Liver (tissue), 9 donors: ENCODE data around the gene SLC6A8. TPM values are rescaled to one million over a fixed set of nuclear protein-coding genes. Genes with fewer than 3 reads are reported as not detected.

ENCODE experiments used
- DNase-seq: peaks from one replicate; pipeline ENCODE4 v3.0.0-alpha.2; 2017; ENCODE audit warnings: low spot score
- H3K27ac ChIP-seq, 2 donors: one replicate each; pipeline ENCODE4 v1.7.0; 2013; ENCODE audit warnings: inconsistent platforms in 2 of 2, low read length in 2 of 2, control low read depth in 1 of 2, low read depth in 1 of 2, mild to moderate bottlenecking in 1 of 2
- H3K27me3 ChIP-seq, 4 donors: one replicate each; pipeline versions ENCODE4 v1.6.1 to v1.7.0; 2013; ENCODE audit warnings: low read length in 3 of 4, inconsistent platforms in 1 of 4, mild to moderate bottlenecking in 1 of 4, moderate library complexity in 1 of 4; ENCODE audit not compliant: control insufficient read depth in 4 of 4, insufficient read depth in 4 of 4
- H3K36me3 ChIP-seq, 4 donors: one replicate each; pipeline versions ENCODE4 v1.6.1 to v1.7.0; 2013; ENCODE audit warnings: low read length in 3 of 4, mild to moderate bottlenecking in 3 of 4, low read depth in 1 of 4, moderate library complexity in 1 of 4; ENCODE audit not compliant: control insufficient read depth in 4 of 4, insufficient read depth in 3 of 4
- H3K4me1 ChIP-seq, 4 donors: one replicate each; pipeline versions ENCODE4 v1.6.1 to v1.7.0; 2013; ENCODE audit warnings: low read length in 3 of 4, mild to moderate bottlenecking in 3 of 4, moderate library complexity in 1 of 4; ENCODE audit not compliant: control insufficient read depth in 4 of 4, insufficient read depth in 4 of 4
- H3K4me3 ChIP-seq, 3 donors: one replicate each; pipeline versions ENCODE4 v1.6.1 to v1.7.0; 2013; ENCODE audit warnings: low read length in 3 of 3, control low read depth in 1 of 3, low read depth in 1 of 3, mild to moderate bottlenecking in 1 of 3
- H3K9ac ChIP-seq, 2 donors: one replicate each; pipeline ENCODE4 v1.7.0; 2013; ENCODE audit warnings: low read length in 2 of 2, mild to moderate bottlenecking in 2 of 2, moderate library complexity in 2 of 2, control low read depth in 1 of 2, low read depth in 1 of 2
- H3K9me3 ChIP-seq, 4 donors: one replicate each; pipeline versions ENCODE4 v1.6.1 to v1.7.0; 2013; ENCODE audit warnings: low read length in 3 of 4; ENCODE audit not compliant: control insufficient read depth in 4 of 4
- ATF3 ChIP-seq: IDR thresholded peaks from 2 replicates; pipeline ENCODE4 v1.6.1; 2016; ENCODE audit warnings: antibody characterized with exemption
- CTCF ChIP-seq: fragments of 150-350 bp; IDR thresholded peaks from 2 replicates; pipeline ENCODE4 v1.5.1; 2017; ENCODE audit warnings: improper control_type of control experiment, low read depth, low read length; ENCODE audit not compliant: missing input control
- EGR1 ChIP-seq, 2 donors: IDR thresholded peaks; 2 replicates each; pipeline ENCODE4 v1.6.1; 2016 to 2018; ENCODE audit warnings: antibody characterized with exemption in 2 of 2, low read depth in 2 of 2
- FOXA1 ChIP-seq: IDR thresholded peaks from 2 replicates; pipeline ENCODE4 v1.6.1; 2016; ENCODE audit warnings: antibody characterized with exemption
- FOXA2 ChIP-seq: IDR thresholded peaks from 2 replicates; pipeline ENCODE4 v1.6.1; 2016; ENCODE audit warnings: antibody characterized with exemption
- GABPA ChIP-seq, 2 donors: IDR thresholded peaks in 1 of 2; conservative IDR thresholded peaks in 1 of 2; 2 replicates each; pipeline ENCODE4 v1.6.1; 2016; ENCODE audit warnings: antibody characterized with exemption in 2 of 2, mild to moderate bottlenecking in 1 of 2, moderate library complexity in 1 of 2
- HNF4A ChIP-seq, 2 donors: conservative IDR thresholded peaks; 2 replicates each; pipeline ENCODE4 v1.6.1; 2016; ENCODE audit warnings: antibody characterized with exemption in 2 of 2, mild to moderate bottlenecking in 2 of 2
- HNF4G ChIP-seq: IDR thresholded peaks from 2 replicates; pipeline ENCODE4 v1.6.1; 2016; ENCODE audit warnings: antibody characterized with exemption
- JUND ChIP-seq, 2 donors: IDR thresholded peaks; 2 replicates each; pipeline ENCODE4 v1.6.1; 2016; ENCODE audit warnings: antibody characterized with exemption in 2 of 2
- MAX ChIP-seq: IDR thresholded peaks from 2 replicates; pipeline ENCODE4 v1.6.1; 2016; ENCODE audit warnings: antibody characterized with exemption
- NR2F2 ChIP-seq: IDR thresholded peaks from 2 replicates; pipeline ENCODE4 v1.6.1; 2016; ENCODE audit warnings: antibody characterized with exemption
- RAD21 ChIP-seq, 2 donors: IDR thresholded peaks; 2 replicates each; pipeline ENCODE4 v1.6.1; 2016; ENCODE audit warnings: antibody characterized with exemption in 2 of 2, mild to moderate bottlenecking in 2 of 2
- REST ChIP-seq: IDR thresholded peaks from 2 replicates; pipeline ENCODE4 v1.6.1; 2016; ENCODE audit warnings: antibody characterized with exemption, mild to moderate bottlenecking
- RXRA ChIP-seq, 2 donors: IDR thresholded peaks; 2 replicates each; pipeline ENCODE4 v1.6.1; 2017 to 2018; ENCODE audit warnings: antibody characterized with exemption in 2 of 2, mild to moderate bottlenecking in 1 of 2
- SP1 ChIP-seq: IDR thresholded peaks from 2 replicates; pipeline ENCODE4 v1.6.1; 2018; ENCODE audit warnings: antibody characterized with exemption, mild to moderate bottlenecking
- TAF1 ChIP-seq: conservative IDR thresholded peaks from 2 replicates; pipeline ENCODE4 v1.6.1; 2016; ENCODE audit warnings: antibody characterized with exemption, mild to moderate bottlenecking
- YY1 ChIP-seq: IDR thresholded peaks from 2 replicates; pipeline ENCODE4 v1.6.1; 2016; ENCODE audit warnings: antibody characterized with exemption, mild to moderate bottlenecking
- ZBTB33 ChIP-seq: IDR thresholded peaks from 2 replicates; pipeline ENCODE4 v1.6.1; 2016; ENCODE audit warnings: antibody characterized with exemption
- WGBS: extraction: QIAGEN DNeasy Blood & Tissue Kit; methylation state at CpG from one replicate; pipeline ENCODE4 v1.1.7; 2013; 5-methylcytosine and 5-hydroxymethylcytosine counted together
- polyA plus RNA-seq, 2 donors: library from polyadenylated mRNA; stranded (reverse) in 1 of 2; unstranded in 1 of 2; fragments of 200-250 nt in 1 of 2; fragments of >200 nt in 1 of 2; fragmentation: Nextera tagmentation in 1 of 2; extraction: Ambion mirVana in 1 of 2; gene quantifications; one replicate each; pipeline versions ENCODE4 v1.2.1 to v1.2.3, GENCODE V29; 2013 to 2015
- total RNA-seq, 2 donors: library from RNA; depleted of rRNA; stranded (reverse); fragments of >200 nt; gene quantifications; one replicate each; pipeline ENCODE4 v1.2.3, GENCODE V29; 2014
- donor health status: healthy.
- donor health status: healthy.
- donor health status: healthy.
- donor health status: healthy.
- donor health status: healthy.

Gene SLC6A8
- total and polyA plus RNA-seq, 4 donors: 0.25 to 44.4 (median 1.4) TPM

GRCh38 chrX:153706799-153707198, 19.1 kb downstream of the SLC6A8 start (continued):
- no peak for TF ChIP-seq MAX
- TF ChIP-seq EGR1 (IDR thresholded peaks at IDR 0.05; ENCODE audit: low read depth in 2 of 2): no peak
- no peak for TF ChIP-seq YY1

- Histone ChIP-seq H3K9ac (no peak overlapping the region), H3K9me3 (no peaks in the 10 kb centered on the region), H3K27me3 (no peaks in the 10 kb centered on the region), H3K27ac (no peak overlapping the region), H3K4me3 (no peak overlapping the region), H3K4me1 (no peaks in the 10 kb centered on the region), H3K36me3 (peaks cover 3 to 22% (median 5%) of the 10 kb centered on the region in 4 donors)
- WGBS: 91% methylated on average over 6 of the region's 6 CpGs
- no peak for DNase-seq
- TF ChIP-seq FOXA2 (no peak), TAF1 (no peak), HNF4A (conservative IDR thresholded peaks at IDR 0.05) (no peak)
These were observed 19.7 kb downstream of the SLC6A8 start for GRCh38 chrX:153707406-153707805.

GRCh38 chrX:153708415-153708814, 20.7 kb downstream of the SLC6A8 start:
- no peak overlapping the region for H3K9ac ChIP-seq
- peak; percentile 63 for DNase-seq
- H3K9me3 ChIP-seq: no peaks in the 10 kb centered on the region
- H3K4me1 ChIP-seq: no peaks in the 10 kb centered on the region
- H3K36me3 ChIP-seq: peaks cover 2 to 22% (median 8%) of the 10 kb centered on the region in 4 donors
- H3K4me3 ChIP-seq: no peak overlapping the region
- no peak overlapping the region for H3K27ac ChIP-seq
- TF ChIP-seq TAF1: no peak
- no peak for TF ChIP-seq GABPA (IDR thresholded peaks at IDR 0.05 in 1 of 2, conservative IDR thresholded peaks at IDR 0.05 in 1 of 2)
- TF ChIP-seq FOXA1: no peak
- no peak for TF ChIP-seq ZBTB33
- TF ChIP-seq RXRA (IDR thresholded peaks at IDR 0.05): no peak
- TF ChIP-seq MAX: no peak
- TF ChIP-seq JUND (IDR thresholded peaks at IDR 0.05): no peak
- no peak for TF ChIP-seq HNF4G
- peak; percentile 33 for TF ChIP-seq CTCF
- TF ChIP-seq RAD21 (IDR thresholded peaks at IDR 0.05): peak; percentile 51 to 75
- no peak for TF ChIP-seq REST
- TF ChIP-seq SP1: no peak
- TF ChIP-seq NR2F2: no peak
- no peak for TF ChIP-seq YY1
- TF ChIP-seq EGR1 (IDR thresholded peaks at IDR 0.05; ENCODE audit: low read depth in 2 of 2): no peak
- no peak for TF ChIP-seq ATF3
- WGBS: 58% methylated on average over 13 of the region's 13 CpGs
- H3K27me3 ChIP-seq: no peaks in the 10 kb centered on the region
